SKM-1 treated with dmso at 0.1 percent for 144 hours (cell line): ENCODE data around the gene ADORA1.

Experiments
- DNase-seq: peaks from one replicate; lab custom pipeline; 2025; ENCODE audit not compliant: unreplicated experiment; lab: John Stamatoyannopoulos, UW

The ADORA1 gene

GRCh38 chr1:203127666-203128430, at the start of gene ADORA1:
TSS of gene ADORA1 (plus strand) at chr1:203127726. CDS start at chr1:203128842, 1,116 bp downstream.
- DNase-seq = peak; percentile 11

- DNase-seq = no peak
Measured at GRCh38 chr1:203077956-203078355, 49.6 kb upstream of the ADORA1 start.

GRCh38 chr1:203078478-203078877, 49.0 kb upstream of the ADORA1 start:
- no peak for DNase-seq

- no peak for DNase-seq
Measured at GRCh38 chr1:203080456-203080855, 47.1 kb upstream of the ADORA1 start.

- no peak for DNase-seq
Measured at GRCh38 chr1:203081465-203082230, 45.9 kb upstream of the ADORA1 start.

- DNase-seq = no peak
Measured at GRCh38 chr1:203082231-203082505, 45.4 kb upstream of the ADORA1 start.

- peak; percentile 54 for DNase-seq
Measured at GRCh38 chr1:203082571-203083462, 44.7 kb upstream of the ADORA1 start.

GRCh38 chr1:203083463-203083921, 44.0 kb upstream of the ADORA1 start:
- no peak for DNase-seq

- peak; percentile 19 for DNase-seq
Measured at GRCh38 chr1:203084588-203085527, 42.7 kb upstream of the ADORA1 start.

- no peak for DNase-seq
Measured at GRCh38 chr1:203085528-203086406, 41.8 kb upstream of the ADORA1 start, which contains the start of gene MYOG. TSS of gene MYOG (minus strand) at chr1:203086012. CDS start at chr1:203085961, 51 bp downstream.

- no peak for DNase-seq
Measured at GRCh38 chr1:203086992-203087763, 40.3 kb upstream of the ADORA1 start.

GRCh38 chr1:203088441-203088840, 39.1 kb upstream of the ADORA1 start:
- no peak for DNase-seq

- DNase-seq = no peak
Measured at GRCh38 chr1:203089001-203089650, 38.4 kb upstream of the ADORA1 start.

GRCh38 chr1:203089651-203090045, 37.9 kb upstream of the ADORA1 start:
- no peak for DNase-seq

- peak; percentile 10 for DNase-seq
Measured at GRCh38 chr1:203090421-203091198, 36.9 kb upstream of the ADORA1 start.

- no peak for DNase-seq
Measured at GRCh38 chr1:203091199-203091477, 36.4 kb upstream of the ADORA1 start.

- no peak for DNase-seq
Measured at GRCh38 chr1:203091761-203092330, 35.7 kb upstream of the ADORA1 start.
